Bronchial epithelial cell (primary cell): Measurements from ENCODE around the gene MGAT4A. TPM values are rescaled to one million over a fixed set of nuclear protein-coding genes. Genes with fewer than 3 reads are reported as not detected.

ENCODE experiments used
- DNase-seq: peaks from one replicate; pipeline ENCODE4 v3.0.0-alpha.2; 2010; ENCODE audit warnings: low read depth
- FAIRE-seq: peaks from 2 replicates; lab custom pipeline; 2011; peaks lifted over from hg19 to GRCh38; lab: Jason Lieb, UNC
- H3K27me3 ChIP-seq: 2 replicates; pipeline ENCODE4 v1.5.1; 2011; ENCODE audit warnings: low read length; ENCODE audit not compliant: control insufficient read depth, insufficient read depth
- H3K36me3 ChIP-seq: 2 replicates; pipeline ENCODE4 v1.5.1; 2011; ENCODE audit warnings: low read length; ENCODE audit not compliant: control insufficient read depth, insufficient read depth
- H3K4me3 ChIP-seq: 2 replicates; pipeline ENCODE4 v1.5.1; 2011; ENCODE audit warnings: mild to moderate bottlenecking, low read depth, low read length, control low read depth
- CTCF ChIP-seq: IDR thresholded peaks from 2 replicates; pipeline ENCODE4 v1.5.1; 2011; ENCODE audit warnings: mild to moderate bottlenecking, moderate library complexity, low read length, control low read depth, inconsistent platforms; ENCODE audit not compliant: insufficient read depth, severe bottlenecking
- total RNA-seq: library from RNA; depleted of rRNA; stranded (reverse); fragments of >200 nt; gene quantifications from 2 replicates; pipeline ENCODE4 v1.2.1, GENCODE V29; 2014

The MGAT4A gene
- total RNA-seq, 1 donor from 2014 or later, result 3.9 TPM

DNA sequence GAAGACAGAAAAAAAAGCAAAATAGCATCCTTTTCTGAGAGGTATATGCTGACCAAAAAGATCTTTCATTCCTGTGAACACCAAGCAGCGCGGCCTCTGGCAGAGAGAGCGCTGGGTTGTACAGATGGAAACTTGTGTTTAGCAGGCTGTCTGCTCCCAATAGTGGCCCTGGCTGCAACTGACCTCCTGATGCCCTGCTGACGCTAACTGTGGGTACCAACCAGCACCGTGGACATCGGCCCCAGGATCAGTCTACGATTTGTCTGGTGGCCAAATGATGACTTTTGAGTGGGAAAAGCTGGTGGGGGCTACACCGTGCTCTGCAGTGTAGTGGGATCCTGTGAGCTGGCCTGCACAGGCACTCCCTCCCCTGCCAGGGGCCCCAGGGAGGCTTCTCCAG, 138.4 kb downstream of the MGAT4A start:
- peaks cover 3% of the 10 kb centered on the region for H3K36me3 ChIP-seq
- H3K27me3 ChIP-seq, result no peaks in the 10 kb centered on the region
- no peak overlapping the region for H3K4me3 ChIP-seq
- no peak for TF ChIP-seq CTCF
- DNase-seq (no peak), FAIRE-seq (no peak)

DNA sequence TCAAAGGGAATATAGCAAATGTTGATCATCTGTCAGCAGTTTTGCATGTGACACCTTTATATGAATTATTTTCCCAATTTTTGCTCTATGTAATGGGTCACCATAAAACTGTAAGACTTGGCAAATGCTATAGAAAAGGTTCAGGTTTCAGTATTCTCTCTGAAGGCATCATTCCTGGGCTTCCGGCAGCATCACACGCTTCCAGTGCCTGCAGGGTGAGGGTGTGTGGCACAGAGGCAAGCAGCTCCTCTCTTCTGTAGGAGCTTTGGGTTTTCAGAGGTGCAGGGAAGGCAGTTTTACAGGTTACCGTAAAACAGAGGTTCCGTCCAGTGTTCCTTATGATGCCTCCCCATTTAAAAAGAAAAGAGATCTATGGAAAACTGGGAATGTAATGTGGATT, 141.4 kb downstream of the MGAT4A start:
- no peak overlapping the region for H3K4me3 ChIP-seq
- DNase-seq, result no peak
- H3K36me3 ChIP-seq, result peaks cover 3% of the 10 kb centered on the region
- FAIRE-seq, result no peak
- no peak for TF ChIP-seq CTCF
- H3K27me3 ChIP-seq, result no peaks in the 10 kb centered on the region

- Histone ChIP-seq H3K4me3 (no peak overlapping the region), H3K36me3 (peaks cover 4% of the 10 kb centered on the region), H3K27me3 (no peaks in the 10 kb centered on the region)
- DNase-seq (no peak), FAIRE-seq (no peak)
- TF ChIP-seq CTCF, result no peak
Measured at GRCh38 chr2:98588880-98589431, 142.0 kb downstream of the MGAT4A start.

- no peak for TF ChIP-seq CTCF
- H3K4me3 ChIP-seq, result no peak overlapping the region
- FAIRE-seq (no peak), DNase-seq (no peak)
- H3K36me3 ChIP-seq, result peaks cover 4% of the 10 kb centered on the region
- no peaks in the 10 kb centered on the region for H3K27me3 ChIP-seq
Measured at GRCh38 chr2:98586551-98587140, 144.3 kb downstream of the MGAT4A start.

- no peak for TF ChIP-seq CTCF
- Histone ChIP-seq H3K36me3 (peaks cover 3% of the 10 kb centered on the region), H3K27me3 (no peaks in the 10 kb centered on the region), H3K4me3 (no peak overlapping the region)
- no peak for FAIRE-seq
- DNase-seq, result no peak
Measured at GRCh38 chr2:98585386-98585785, 145.5 kb downstream of the MGAT4A start.
